SK-N-MC (cell line): ENCODE data around the gene ECHS1.

Experiments used
- DNase-seq: peaks from one replicate; pipeline ENCODE4 v3.0.0-alpha.2; 2011; ENCODE audit warnings: low read depth, low spot score
- H3K27ac ChIP-seq: fragments of 200-600 bp; sonication (generic); 2 replicates; pipeline ENCODE4 v1.5.1; 2016; ENCODE audit warnings: mixed run types
- H3K36me3 ChIP-seq: fragments of 200-600 bp; sonication (generic); 2 replicates; pipeline ENCODE4 v1.6.1; 2017; ENCODE audit warnings: antibody characterized with exemption, low read length, mixed read lengths; ENCODE audit not compliant: insufficient read depth
- H3K4me3 ChIP-seq: fragments of 200-600 bp; sonication (generic); 2 replicates; pipeline ENCODE4 v1.5.1; 2016
- H3K9ac ChIP-seq: fragments of 200-600 bp; sonication (generic); 2 replicates; pipeline ENCODE4 v1.8.0; 2017; ENCODE audit warnings: mixed run types, mixed read lengths; ENCODE audit not compliant: insufficient read length
- H3K9me3 ChIP-seq: fragments of 200-600 bp; sonication (generic); 2 replicates; pipeline ENCODE4 v1.6.1; 2017; ENCODE audit warnings: low read depth, mild to moderate bottlenecking, antibody characterized with exemption, low read length, moderate library complexity, mixed read lengths
- EZH2 ChIP-seq: fragments of 200-600 bp; sonication (generic); IDR thresholded peaks from one replicate; pipeline ENCODE4 v1.6.1; 2017; ENCODE audit warnings: antibody characterized with exemption
- FOXP2 ChIP-seq: optimal IDR thresholded peaks from 2 replicates; pipeline ENCODE3; 2011; ENCODE audit warnings: mild to moderate bottlenecking, moderate library complexity; ENCODE audit not compliant: insufficient read depth; ENCODE audit errors: extremely low read length, control extremely low read depth
- POLR2AphosphoS5 ChIP-seq: IDR thresholded peaks from 2 replicates; pipeline ENCODE4 v1.6.1; 2012; ENCODE audit warnings: mild to moderate bottlenecking, low read depth, low read length, borderline replicate concordance

The ECHS1 gene

DNA sequence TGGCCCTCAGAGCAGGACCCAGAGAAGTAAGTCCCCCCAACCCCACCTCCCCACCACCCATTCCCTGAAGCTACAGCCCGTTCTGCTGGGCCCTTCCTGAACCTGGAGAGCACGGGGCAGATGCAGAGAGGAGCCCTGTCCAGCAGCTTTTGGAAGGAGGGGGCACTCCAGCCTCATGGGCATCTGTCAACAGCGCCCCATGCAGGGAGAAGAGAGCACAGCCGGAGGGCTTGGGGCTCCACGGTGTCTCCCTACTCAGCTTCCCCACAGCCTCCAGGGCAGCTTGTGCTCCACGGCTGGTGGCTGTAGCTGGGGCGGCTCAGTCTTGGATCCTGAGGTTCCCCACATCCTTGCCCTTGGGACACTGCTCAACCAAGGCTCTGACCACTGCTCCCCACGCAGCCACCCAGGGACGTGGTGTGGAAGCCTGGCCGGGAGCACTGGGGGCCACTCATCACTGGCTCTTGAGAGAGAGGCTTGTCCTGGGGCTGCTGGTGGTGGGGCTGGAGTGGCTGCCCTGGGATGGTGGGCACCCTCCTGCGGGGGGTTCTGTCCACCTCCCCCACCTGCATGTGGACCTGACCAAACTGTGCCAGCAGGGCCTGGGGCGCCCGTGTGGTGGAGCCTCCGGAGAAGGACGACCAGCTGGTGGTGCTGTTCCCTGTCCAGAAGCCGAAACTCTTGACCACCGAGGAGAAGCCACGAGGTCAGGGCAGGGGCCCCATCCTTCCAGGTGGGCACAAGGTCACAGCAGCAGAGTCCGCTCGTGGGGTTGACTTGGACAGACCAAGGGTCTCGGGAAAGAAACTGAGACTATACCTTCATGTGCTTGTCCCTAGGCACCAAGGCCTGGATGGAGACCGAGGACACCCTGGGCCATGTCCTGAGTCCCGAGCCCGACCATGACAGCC lies 21.5 kb downstream of the ECHS1 start:
- H3K4me3 ChIP-seq: no peak overlapping the region
- H3K9me3 ChIP-seq: no peaks in the 10 kb centered on the region
- H3K36me3 ChIP-seq: no peaks in the 10 kb centered on the region
- no peak overlapping the region for H3K9ac ChIP-seq
- no peak for DNase-seq
- no peak for TF ChIP-seq FOXP2
- TF ChIP-seq POLR2AphosphoS5: no peak
- TF ChIP-seq EZH2: no peak
- H3K27ac ChIP-seq: no peak overlapping the region

DNA sequence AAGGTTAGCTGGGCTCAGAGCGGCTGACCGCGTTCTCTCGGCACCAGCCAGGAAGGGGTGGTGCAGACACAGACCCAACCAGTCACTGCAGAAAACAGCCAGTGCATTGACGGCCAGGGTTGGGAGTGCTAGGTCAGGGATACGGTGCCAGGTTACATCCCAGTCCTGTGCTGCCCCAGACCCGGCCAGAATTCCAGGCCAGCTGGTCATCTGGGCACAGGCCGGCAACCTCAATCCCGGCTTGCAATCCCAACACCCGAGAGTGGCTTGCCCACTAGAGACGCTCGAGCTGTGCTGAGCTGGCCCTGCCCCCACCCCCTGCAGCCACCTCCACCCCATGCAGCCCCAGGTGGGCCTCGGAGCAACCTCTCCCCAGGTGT lies 22.2 kb downstream of the ECHS1 start:
- TF ChIP-seq EZH2 (no peak), POLR2AphosphoS5 (no peak), FOXP2 (no peak)
- Histone ChIP-seq H3K4me3 (no peak overlapping the region), H3K27ac (no peak overlapping the region), H3K36me3 (no peaks in the 10 kb centered on the region), H3K9me3 (no peaks in the 10 kb centered on the region), H3K9ac (no peak overlapping the region)
- no peak for DNase-seq

DNA sequence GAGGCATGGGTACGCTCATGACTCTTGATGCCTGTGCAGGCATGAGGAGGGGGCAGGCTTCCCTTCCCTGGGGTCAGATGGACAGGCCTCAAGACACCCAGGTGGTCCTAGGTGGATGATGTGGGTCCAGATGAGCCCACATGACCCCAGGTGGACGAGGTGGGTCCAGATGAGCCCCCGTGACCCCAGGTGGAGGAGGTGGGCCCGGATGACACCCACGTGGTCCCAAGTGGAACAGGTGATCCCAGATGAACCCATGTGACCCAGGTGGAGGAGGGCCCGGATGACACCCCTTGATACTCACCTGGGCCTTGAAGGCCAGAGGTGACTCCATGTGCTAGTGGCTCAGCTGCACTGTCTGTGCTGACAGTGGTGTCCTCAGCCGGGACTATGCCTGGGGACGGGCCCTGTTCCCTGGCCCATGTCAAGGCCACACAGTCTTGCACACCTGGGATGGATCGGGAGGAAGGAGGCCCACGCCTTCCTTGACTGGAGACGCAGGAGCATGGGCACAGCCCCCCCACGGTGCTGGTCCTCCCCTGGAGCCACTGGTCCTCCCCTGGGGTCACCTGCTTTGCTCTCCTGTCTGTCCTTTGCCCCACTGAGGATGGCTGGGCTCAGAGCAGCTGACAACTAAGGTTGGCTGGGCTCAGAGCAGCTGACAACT lies 22.7 kb downstream of the ECHS1 start:
- Histone ChIP-seq H3K36me3 (no peaks in the 10 kb centered on the region), H3K27ac (no peak overlapping the region), H3K4me3 (no peak overlapping the region), H3K9me3 (no peaks in the 10 kb centered on the region), H3K9ac (no peak overlapping the region)
- TF ChIP-seq POLR2AphosphoS5: no peak
- no peak for TF ChIP-seq EZH2
- TF ChIP-seq FOXP2: no peak
- DNase-seq: no peak

DNA sequence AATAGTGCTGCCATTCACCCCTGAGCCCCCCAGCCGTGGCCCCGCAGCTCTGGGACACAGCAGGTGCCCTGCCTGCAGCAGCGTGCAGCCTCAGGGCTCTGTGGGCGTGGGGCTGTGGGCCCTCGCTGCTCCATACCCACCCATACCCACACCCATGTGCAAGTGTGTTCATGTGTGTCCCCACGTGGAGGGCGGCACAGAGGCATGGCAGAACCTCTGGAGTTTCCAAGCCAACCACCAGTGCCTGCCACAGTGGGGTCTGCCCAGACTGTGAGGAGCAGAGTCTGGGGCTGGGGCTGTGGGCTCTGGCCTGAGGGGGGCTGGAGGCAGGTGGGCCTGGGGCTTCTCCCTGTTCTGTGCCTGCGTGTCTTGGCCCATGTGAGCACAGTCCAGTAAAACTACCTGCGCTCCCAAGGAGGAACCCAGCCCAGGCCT lies 23.6 kb downstream of the ECHS1 start:
- Histone ChIP-seq H3K36me3 (no peaks in the 10 kb centered on the region), H3K27ac (no peak overlapping the region), H3K4me3 (no peak overlapping the region), H3K9me3 (no peaks in the 10 kb centered on the region), H3K9ac (no peak overlapping the region)
- no peak for TF ChIP-seq POLR2AphosphoS5
- no peak for TF ChIP-seq EZH2
- no peak for TF ChIP-seq FOXP2
- no peak for DNase-seq

DNA sequence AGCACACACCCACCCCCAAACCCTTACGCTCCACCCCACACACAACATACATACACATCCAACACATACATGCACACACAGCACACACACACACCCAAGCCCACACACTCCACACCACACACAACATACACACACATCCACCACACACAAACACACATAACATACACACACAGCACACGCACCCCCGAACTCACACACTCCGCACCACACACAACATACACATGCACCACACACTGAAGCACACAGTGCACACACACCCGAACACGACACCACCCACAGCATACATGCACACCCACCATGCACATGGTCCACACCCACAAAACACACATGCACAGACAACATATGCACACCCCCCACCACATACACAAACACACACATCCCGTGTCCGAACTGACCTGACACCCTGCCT lies 24.0 kb downstream of the ECHS1 start:
- no peak overlapping the region for H3K9ac ChIP-seq
- no peak for DNase-seq
- no peaks in the 10 kb centered on the region for H3K36me3 ChIP-seq
- TF ChIP-seq EZH2: no peak
- TF ChIP-seq POLR2AphosphoS5: no peak
- no peak for TF ChIP-seq FOXP2
- no peak overlapping the region for H3K27ac ChIP-seq
- H3K4me3 ChIP-seq: no peak overlapping the region
- H3K9me3 ChIP-seq: no peaks in the 10 kb centered on the region

DNA sequence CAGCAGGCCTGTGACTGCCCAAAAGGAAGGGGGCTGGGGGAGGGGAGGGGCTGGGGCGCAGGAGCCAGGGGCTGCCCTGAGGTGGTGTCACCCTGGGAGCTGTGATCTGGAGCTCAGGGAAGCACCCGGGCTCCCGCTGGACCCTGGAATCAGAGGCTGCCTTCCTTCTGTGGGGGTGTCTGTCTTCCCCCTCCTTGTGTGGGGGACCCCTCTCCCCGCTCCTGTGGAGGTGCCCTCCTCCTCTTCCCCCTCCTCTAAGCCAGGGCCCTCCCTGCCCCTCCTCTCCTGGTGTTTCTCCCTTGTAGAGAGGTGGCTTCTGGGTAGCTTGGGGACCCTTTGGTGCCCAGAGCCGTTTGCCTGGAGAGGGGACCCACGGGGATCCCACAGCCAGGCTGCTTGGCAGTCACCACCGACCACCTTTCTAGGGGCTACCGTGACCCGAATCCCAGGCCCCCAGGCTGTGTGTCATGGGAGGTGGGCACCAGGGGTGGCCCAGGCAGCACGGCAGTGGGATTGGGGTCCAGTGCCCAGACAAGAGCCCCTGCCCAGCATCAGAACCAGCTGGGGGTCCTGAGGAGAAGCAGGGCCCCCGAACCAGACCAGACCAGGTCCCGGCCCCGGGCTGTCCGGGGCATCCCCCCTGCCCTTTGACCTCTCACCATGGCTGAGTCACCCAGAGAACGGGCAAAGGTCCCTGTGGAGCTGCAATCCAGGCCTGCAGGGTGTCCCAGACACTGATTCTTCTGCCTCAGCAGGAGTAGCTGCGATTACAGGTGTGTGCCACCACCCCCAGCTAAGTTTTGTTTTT lies 25.2 kb downstream of the ECHS1 start:
- Histone ChIP-seq H3K27ac (no peak overlapping the region), H3K36me3 (no peaks in the 10 kb centered on the region), H3K4me3 (no peak overlapping the region), H3K9ac (no peak overlapping the region), H3K9me3 (no peaks in the 10 kb centered on the region)
- TF ChIP-seq POLR2AphosphoS5: no peak
- TF ChIP-seq EZH2: no peak
- no peak for TF ChIP-seq FOXP2
- DNase-seq: no peak

DNA sequence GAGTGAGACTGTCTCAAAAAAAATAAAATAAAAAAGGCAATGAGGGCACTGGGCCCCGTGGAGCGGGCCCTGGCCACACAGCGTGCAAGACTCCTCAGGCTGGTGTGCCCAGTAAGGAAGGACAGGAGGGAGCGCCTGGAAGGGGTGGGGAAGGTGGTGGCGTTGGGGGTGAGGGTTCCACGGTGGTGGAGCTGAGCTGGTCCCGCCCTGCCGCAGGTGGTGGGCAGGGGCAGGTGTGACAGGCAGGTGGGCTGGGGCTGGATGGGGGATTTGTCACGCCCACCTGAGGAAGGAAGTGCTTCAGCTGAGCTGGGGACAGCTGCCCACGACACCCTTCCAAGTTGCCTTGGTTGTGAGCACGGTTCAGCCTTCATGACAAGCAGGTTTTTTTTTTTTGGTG lies 26.7 kb downstream of the ECHS1 start:
- no peak for DNase-seq
- Histone ChIP-seq H3K36me3 (no peaks in the 10 kb centered on the region), H3K27ac (no peak overlapping the region), H3K9me3 (no peaks in the 10 kb centered on the region), H3K4me3 (no peak overlapping the region), H3K9ac (no peak overlapping the region)
- no peak for TF ChIP-seq POLR2AphosphoS5
- no peak for TF ChIP-seq FOXP2
- no peak for TF ChIP-seq EZH2

DNA sequence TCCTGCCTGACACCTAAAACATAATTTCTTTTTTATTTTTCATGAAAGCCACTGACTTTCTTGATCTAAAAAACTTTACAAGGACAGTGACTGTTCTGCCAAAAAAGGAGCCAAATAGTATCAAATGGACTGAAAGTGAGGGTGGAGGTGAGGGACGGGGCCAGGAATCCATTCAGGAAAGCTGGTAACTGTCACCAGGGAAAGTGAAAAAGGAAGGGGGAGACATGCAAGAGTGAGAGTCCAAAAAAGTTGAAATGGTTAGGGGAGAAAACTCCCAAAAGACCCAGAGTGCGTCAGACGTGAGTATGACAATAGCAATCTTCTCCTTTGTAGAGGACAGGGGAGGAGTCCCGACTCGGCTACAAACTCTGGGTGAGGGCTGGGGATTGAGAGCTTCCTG lies 28.9 kb downstream of the ECHS1 start:
- Histone ChIP-seq H3K9ac (no peak overlapping the region), H3K36me3 (no peaks in the 10 kb centered on the region), H3K4me3 (no peak overlapping the region), H3K9me3 (no peaks in the 10 kb centered on the region), H3K27ac (no peak overlapping the region)
- no peak for TF ChIP-seq POLR2AphosphoS5
- no peak for TF ChIP-seq EZH2
- no peak for TF ChIP-seq FOXP2
- no peak for DNase-seq
